ENCODE results near the gene BATF3.

DNA sequence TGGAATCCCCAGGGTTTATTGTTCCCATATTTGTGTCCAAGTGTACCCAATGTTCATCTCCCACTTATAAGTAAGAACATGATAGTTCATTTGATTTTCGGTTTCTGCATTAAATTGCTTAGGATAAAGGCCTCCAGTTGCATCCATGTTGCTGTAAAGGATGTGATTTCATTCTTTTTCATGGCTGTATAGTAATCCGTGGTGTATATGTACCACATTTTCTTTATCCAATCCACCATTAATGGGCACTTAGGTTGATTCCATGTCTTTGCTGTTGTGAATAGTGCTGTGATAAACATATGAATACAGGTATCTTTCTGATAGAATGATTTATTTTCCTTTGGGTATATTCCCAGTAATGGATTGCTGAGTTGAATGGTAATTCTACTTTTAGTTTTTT, 20.0 kb upstream of the BATF3 start:
- TF ChIP-seq, protein P1, sequence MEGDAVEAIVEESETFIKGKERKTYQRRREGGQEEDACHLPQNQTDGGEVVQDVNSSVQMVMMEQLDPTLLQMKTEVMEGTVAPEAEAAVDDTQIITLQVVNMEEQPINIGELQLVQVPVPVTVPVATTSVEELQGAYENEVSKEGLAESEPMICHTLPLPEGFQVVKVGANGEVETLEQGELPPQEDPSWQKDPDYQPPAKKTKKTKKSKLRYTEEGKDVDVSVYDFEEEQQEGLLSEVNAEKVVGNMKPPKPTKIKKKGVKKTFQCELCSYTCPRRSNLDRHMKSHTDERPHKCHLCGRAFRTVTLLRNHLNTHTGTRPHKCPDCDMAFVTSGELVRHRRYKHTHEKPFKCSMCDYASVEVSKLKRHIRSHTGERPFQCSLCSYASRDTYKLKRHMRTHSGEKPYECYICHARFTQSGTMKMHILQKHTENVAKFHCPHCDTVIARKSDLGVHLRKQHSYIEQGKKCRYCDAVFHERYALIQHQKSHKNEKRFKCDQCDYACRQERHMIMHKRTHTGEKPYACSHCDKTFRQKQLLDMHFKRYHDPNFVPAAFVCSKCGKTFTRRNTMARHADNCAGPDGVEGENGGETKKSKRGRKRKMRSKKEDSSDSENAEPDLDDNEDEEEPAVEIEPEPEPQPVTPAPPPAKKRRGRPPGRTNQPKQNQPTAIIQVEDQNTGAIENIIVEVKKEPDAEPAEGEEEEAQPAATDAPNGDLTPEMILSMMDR (IDR thresholded peaks at IDR 0.05), result no peak
- TF ChIP-seq POLR2A (IDR thresholded peaks at IDR 0.05), result no peak
